SK-N-MC (cell line): ENCODE measurements around the gene GTPBP4.

Source experiments
- DNase-seq: peaks from one replicate; pipeline ENCODE4 v3.0.0-alpha.2; 2011; ENCODE audit warnings: low read depth, low spot score
- H3K27ac ChIP-seq: fragments of 200-600 bp; sonication (generic); 2 replicates; pipeline ENCODE4 v1.5.1; 2016; ENCODE audit warnings: mixed run types
- H3K36me3 ChIP-seq: fragments of 200-600 bp; sonication (generic); 2 replicates; pipeline ENCODE4 v1.6.1; 2017; ENCODE audit warnings: antibody characterized with exemption, low read length, mixed read lengths; ENCODE audit not compliant: insufficient read depth
- H3K4me3 ChIP-seq: fragments of 200-600 bp; sonication (generic); 2 replicates; pipeline ENCODE4 v1.5.1; 2016
- H3K9ac ChIP-seq: fragments of 200-600 bp; sonication (generic); 2 replicates; pipeline ENCODE4 v1.8.0; 2017; ENCODE audit warnings: mixed run types, mixed read lengths; ENCODE audit not compliant: insufficient read length
- H3K9me3 ChIP-seq: fragments of 200-600 bp; sonication (generic); 2 replicates; pipeline ENCODE4 v1.6.1; 2017; ENCODE audit warnings: low read depth, mild to moderate bottlenecking, antibody characterized with exemption, low read length, moderate library complexity, mixed read lengths
- EZH2 ChIP-seq: fragments of 200-600 bp; sonication (generic); IDR thresholded peaks from one replicate; pipeline ENCODE4 v1.6.1; 2017; ENCODE audit warnings: antibody characterized with exemption
- FOXP2 ChIP-seq: optimal IDR thresholded peaks from 2 replicates; pipeline ENCODE3; 2011; ENCODE audit warnings: mild to moderate bottlenecking, moderate library complexity; ENCODE audit not compliant: insufficient read depth; ENCODE audit errors: extremely low read length, control extremely low read depth
- POLR2AphosphoS5 ChIP-seq: IDR thresholded peaks from 2 replicates; pipeline ENCODE4 v1.6.1; 2012; ENCODE audit warnings: mild to moderate bottlenecking, low read depth, low read length, borderline replicate concordance

The GTPBP4 gene

GRCh38 chr10:948347-948746, 39.9 kb upstream of the GTPBP4 start:
- no peak overlapping the region for H3K9ac ChIP-seq
- H3K9me3 ChIP-seq = no peaks in the 10 kb centered on the region
- DNase-seq = no peak
- no peak overlapping the region for H3K27ac ChIP-seq
- TF ChIP-seq EZH2 (no peak), FOXP2 (no peak), POLR2AphosphoS5 (no peak)
- H3K36me3 ChIP-seq = no peaks in the 10 kb centered on the region
- H3K4me3 ChIP-seq = no peak overlapping the region

- Histone ChIP-seq H3K9ac (no peak overlapping the region), H3K4me3 (no peak overlapping the region), H3K36me3 (no peaks in the 10 kb centered on the region), H3K27ac (no peak overlapping the region), H3K9me3 (no peaks in the 10 kb centered on the region)
- no peak for DNase-seq
- no peak for TF ChIP-seq FOXP2
- no peak for TF ChIP-seq POLR2AphosphoS5
- TF ChIP-seq EZH2 = no peak
Observed at GRCh38 chr10:949446-949845, 38.8 kb upstream of the GTPBP4 start.

GRCh38 chr10:953836-954235, 34.4 kb upstream of the GTPBP4 start:
- no peak for TF ChIP-seq POLR2AphosphoS5
- TF ChIP-seq FOXP2 = no peak
- no peak for TF ChIP-seq EZH2
- Histone ChIP-seq H3K27ac (no peak overlapping the region), H3K9me3 (no peaks in the 10 kb centered on the region)

DNA sequence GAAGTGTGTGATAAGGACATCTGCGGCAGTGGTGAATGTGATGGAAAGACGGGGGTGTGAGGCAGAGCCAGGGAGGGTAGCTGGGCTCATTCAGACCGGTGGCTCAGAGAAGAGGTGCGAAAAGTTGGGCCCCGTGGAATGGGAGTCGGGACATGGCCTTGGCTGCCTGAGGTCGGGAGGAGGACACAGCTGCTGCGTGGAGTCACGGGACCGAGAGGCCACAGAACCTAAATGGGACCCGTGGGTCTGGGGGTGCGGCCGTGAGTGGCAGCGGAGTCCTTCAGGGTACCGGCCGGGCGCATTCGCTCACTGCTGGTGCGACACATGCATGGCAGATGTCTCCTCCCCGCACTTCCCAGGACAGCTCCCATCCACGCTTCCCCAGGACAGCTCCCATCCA, 33.8 kb upstream of the GTPBP4 start:
- no peak for TF ChIP-seq POLR2AphosphoS5
- TF ChIP-seq EZH2 = no peak
- TF ChIP-seq FOXP2 = no peak
- DNase-seq = no peak
- Histone ChIP-seq H3K36me3 (no peaks in the 10 kb centered on the region), H3K9me3 (no peaks in the 10 kb centered on the region), H3K9ac (no peak overlapping the region), H3K27ac (no peak overlapping the region), H3K4me3 (no peak overlapping the region)

More at GRCh38 chr10:953836-954235, 34.4 kb upstream of the GTPBP4 start:
- DNase-seq = no peak
- no peak overlapping the region for H3K9ac ChIP-seq
- H3K4me3 ChIP-seq = no peak overlapping the region
- H3K36me3 ChIP-seq = no peaks in the 10 kb centered on the region

GRCh38 chr10:955127-955819, 33.0 kb upstream of the GTPBP4 start:
- DNase-seq = no peak
- H3K9ac ChIP-seq = no peak overlapping the region
- H3K4me3 ChIP-seq = no peak overlapping the region
- no peaks in the 10 kb centered on the region for H3K9me3 ChIP-seq
- H3K36me3 ChIP-seq = no peaks in the 10 kb centered on the region
- no peak overlapping the region for H3K27ac ChIP-seq
- TF ChIP-seq FOXP2 (no peak), POLR2AphosphoS5 (no peak), EZH2 (no peak)

- TF ChIP-seq FOXP2 (no peak), EZH2 (no peak), POLR2AphosphoS5 (no peak)
- H3K36me3 ChIP-seq = no peaks in the 10 kb centered on the region
- no peaks in the 10 kb centered on the region for H3K9me3 ChIP-seq
- H3K9ac ChIP-seq = no peak overlapping the region
- no peak overlapping the region for H3K4me3 ChIP-seq
- no peak overlapping the region for H3K27ac ChIP-seq
- no peak for DNase-seq
Observed at GRCh38 chr10:955820-956217, 32.4 kb upstream of the GTPBP4 start.

DNA sequence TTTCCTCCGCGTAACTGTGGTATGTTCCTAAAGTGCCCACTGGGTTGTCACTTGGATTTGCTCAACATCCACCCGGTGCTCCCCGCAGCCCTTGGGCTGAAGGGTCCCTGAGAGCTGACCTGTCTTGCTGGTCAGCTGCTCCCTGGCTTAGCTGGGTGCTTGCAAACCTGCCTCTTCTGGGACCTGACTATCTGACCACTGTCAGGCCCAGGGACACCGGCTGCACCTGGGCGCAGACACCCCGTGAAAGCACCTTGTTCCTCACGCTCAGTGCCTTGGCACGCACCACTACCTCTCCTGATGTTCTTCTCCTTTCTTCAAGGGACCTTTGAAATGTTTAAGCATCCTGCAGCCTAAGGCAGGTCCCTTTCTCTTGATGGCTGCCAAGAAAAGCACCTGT, 30.1 kb upstream of the GTPBP4 start:
- no peak overlapping the region for H3K9ac ChIP-seq
- no peaks in the 10 kb centered on the region for H3K9me3 ChIP-seq
- DNase-seq = no peak
- no peak overlapping the region for H3K4me3 ChIP-seq
- H3K27ac ChIP-seq = no peak overlapping the region
- no peaks in the 10 kb centered on the region for H3K36me3 ChIP-seq
- TF ChIP-seq POLR2AphosphoS5 = no peak
- TF ChIP-seq EZH2 = no peak
- TF ChIP-seq FOXP2 = no peak

DNA sequence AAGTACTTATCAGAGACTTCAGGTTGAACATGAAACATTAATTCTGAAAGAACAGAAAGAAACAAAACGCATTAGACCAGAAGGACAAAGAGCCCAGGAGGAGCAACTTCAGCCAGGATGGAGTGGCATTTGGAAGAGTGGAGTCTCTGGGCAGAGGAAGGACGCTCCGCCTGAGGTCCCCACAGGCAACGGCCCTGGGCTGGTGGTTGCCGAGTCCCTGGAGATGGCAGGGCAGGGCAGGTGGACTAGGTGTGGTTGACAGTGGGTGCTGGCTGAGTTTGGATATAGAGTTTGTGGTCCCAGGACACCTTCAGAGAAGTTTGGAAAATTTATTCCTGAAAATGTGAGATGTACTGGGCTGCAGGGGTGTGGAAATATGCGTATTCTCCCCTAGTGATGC, 29.4 kb upstream of the GTPBP4 start:
- Histone ChIP-seq H3K36me3 (no peaks in the 10 kb centered on the region), H3K27ac (no peak overlapping the region), H3K4me3 (no peak overlapping the region), H3K9me3 (no peaks in the 10 kb centered on the region), H3K9ac (no peak overlapping the region)
- no peak for DNase-seq
- TF ChIP-seq EZH2 (no peak), POLR2AphosphoS5 (no peak), FOXP2 (no peak)

- TF ChIP-seq EZH2 (no peak), FOXP2 (no peak), POLR2AphosphoS5 (no peak)
- Histone ChIP-seq H3K4me3 (no peak overlapping the region), H3K36me3 (no peaks in the 10 kb centered on the region), H3K9ac (no peak overlapping the region), H3K9me3 (no peaks in the 10 kb centered on the region), H3K27ac (no peak overlapping the region)
- no peak for DNase-seq
Observed at GRCh38 chr10:962342-962741, 25.9 kb upstream of the GTPBP4 start.
